Activated CD4-positive, alpha-beta T cell treated with anti-CD3 and anti-CD28 coated beads, Interleukin-2, amount 50 U/mL, for 24 hours (primary cell): ENCODE measurements around the gene NRG3.

Experiments used
- DNase-seq, 2 donors: peaks; one replicate each; pipeline ENCODE4 v3.0.0-alpha.2; 2020; ENCODE audit warnings: low read depth in 1 of 2, low spot score in 1 of 2

Gene NRG3

DNA sequence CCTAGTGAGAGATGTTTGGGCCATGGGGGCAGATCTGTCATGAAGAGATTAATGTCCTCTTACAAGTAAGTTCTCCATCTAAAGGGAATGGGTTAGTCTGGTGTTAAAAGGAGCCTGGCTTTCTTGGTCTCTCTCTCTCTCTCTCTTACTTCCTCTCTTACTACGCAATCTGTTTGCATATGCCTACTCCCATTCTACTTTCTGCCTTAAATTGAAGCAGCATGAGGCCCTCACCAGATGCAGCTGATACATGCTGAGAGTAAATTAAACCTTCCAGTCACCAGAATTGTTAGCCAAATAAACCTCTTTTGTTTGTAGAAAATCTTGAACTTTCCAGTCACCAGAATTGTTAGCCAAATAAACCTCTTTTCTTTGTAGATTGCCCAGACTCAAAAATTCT, 884.1 kb downstream of the NRG3 start:
- no peak for DNase-seq

GRCh38 chr10:82762641-82763040, 887.6 kb downstream of the NRG3 start:
- DNase-seq: no peak

DNA sequence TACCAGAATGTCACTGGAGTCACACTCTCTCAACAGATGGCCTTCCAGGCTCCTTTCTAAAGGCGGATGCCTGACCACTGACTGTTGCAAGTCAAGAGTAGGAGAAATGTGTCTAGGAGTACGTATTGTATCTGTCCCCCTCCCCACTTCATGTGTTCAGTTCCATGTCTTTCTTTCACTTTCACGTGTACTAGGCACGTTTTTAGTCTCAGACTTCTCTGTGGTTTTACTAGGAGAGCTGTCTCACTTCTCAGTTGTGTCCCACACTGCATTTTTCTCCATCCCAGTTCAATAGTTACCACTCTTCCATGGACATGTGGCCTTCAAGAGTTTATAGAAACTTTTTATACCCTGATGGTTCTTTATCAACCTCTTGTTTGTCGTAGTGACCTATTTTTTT, 893.0 kb downstream of the NRG3 start:
- no peak for DNase-seq

- no peak for DNase-seq
Observed at GRCh38 chr10:82778908-82779307, 903.9 kb downstream of the NRG3 start.

- DNase-seq: no peak
Observed at GRCh38 chr10:82796510-82796909, 921.5 kb downstream of the NRG3 start.

- no peak for DNase-seq
Observed at GRCh38 chr10:82801289-82801688, 926.3 kb downstream of the NRG3 start.

GRCh38 chr10:82811621-82812020, 936.6 kb downstream of the NRG3 start:
- no peak for DNase-seq

- no peak for DNase-seq
Observed at GRCh38 chr10:82813856-82814255, 938.9 kb downstream of the NRG3 start.

GRCh38 chr10:82814635-82815034, 939.6 kb downstream of the NRG3 start:
- DNase-seq: no peak

DNA sequence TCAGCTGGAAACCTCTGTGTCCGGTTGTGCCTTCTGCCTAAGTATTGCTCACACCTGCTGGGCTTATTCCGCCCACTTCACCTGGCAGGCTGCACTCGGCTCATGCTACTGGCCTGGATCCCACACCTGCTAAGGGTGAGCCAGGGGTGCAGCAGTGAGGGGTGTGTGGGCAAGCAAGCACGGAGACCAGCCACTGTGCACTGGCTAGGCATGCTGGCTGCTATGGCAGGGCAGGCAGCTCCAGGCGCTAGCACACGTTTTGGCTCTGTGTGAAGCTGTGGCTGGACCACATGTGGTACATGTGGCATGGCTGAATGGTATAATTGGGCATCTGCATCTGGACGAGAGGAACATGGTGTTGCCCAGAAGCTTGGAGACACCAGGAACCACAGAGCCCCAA, 940.7 kb downstream of the NRG3 start:
- DNase-seq: no peak

- DNase-seq: no peak
Observed at GRCh38 chr10:82817676-82818422, 942.9 kb downstream of the NRG3 start.

- DNase-seq: no peak
Observed at GRCh38 chr10:82821043-82821442, 946.0 kb downstream of the NRG3 start.

- DNase-seq: no peak
Observed at GRCh38 chr10:82826132-82826531, 951.1 kb downstream of the NRG3 start.

GRCh38 chr10:82827901-82828300, 952.9 kb downstream of the NRG3 start:
- DNase-seq: no peak

DNA sequence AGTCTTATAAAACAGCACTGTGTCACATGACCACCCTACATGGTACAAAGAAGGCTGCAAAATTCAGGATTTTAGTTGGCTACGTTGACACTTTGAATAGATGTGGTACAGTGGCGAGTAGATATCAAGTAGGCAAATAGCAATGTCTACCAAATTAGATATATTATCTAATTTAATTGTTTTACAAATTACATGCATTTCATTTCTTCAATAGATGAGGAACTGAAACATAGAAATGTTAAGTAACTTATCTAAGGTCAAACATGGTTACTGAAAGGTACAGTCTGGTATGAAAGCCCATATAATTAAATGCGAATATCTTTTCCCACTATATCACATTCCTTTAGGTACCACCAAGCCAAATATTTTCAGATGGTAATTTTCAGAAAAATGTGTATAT, 972.2 kb downstream of the NRG3 start:
- no peak for DNase-seq

DNA sequence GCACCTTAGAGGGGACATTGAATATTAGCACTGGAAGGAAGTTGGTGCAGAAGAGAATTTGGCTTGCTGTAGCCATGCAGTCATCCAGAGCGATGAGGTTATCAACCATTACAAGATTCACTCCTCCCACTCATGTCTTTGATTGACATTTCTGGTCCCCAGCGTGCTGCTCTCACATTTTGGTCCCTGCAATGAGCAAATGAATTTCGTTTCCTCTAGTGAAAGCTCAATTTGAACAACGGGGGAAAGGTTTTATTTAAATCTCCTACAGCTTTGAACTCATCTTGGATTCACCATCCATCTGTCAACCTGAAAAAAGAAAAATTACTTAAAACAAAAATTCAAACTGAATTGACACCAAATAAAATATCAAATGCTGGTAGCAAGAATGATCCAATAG, 975.2 kb downstream of the NRG3 start:
- DNase-seq: no peak

GRCh38 chr10:82856957-82857613, 982.1 kb downstream of the NRG3 start:
- no peak for DNase-seq

DNA sequence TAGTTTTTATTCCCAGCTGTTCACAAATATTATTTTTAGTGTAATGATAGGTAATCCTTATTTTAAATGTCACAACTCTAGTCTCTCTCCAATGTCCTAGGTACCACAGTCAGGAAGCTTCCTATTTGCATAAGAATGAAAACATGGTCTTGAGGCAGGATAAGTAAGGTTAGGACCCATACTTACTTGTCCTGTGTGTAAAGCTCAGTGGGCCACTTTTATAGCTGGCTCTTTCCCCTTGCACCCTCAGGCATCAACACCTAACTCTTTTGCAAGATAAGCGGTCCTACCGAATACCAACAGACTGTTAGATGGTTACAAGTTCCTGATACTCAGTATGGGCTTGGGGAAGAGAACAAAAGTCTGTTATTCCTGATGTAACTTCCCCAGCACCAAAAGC, 986.9 kb downstream of the NRG3 start:
- DNase-seq: no peak

GRCh38 chr10:82865366-82865765, 990.4 kb downstream of the NRG3 start:
- no peak for DNase-seq

DNA sequence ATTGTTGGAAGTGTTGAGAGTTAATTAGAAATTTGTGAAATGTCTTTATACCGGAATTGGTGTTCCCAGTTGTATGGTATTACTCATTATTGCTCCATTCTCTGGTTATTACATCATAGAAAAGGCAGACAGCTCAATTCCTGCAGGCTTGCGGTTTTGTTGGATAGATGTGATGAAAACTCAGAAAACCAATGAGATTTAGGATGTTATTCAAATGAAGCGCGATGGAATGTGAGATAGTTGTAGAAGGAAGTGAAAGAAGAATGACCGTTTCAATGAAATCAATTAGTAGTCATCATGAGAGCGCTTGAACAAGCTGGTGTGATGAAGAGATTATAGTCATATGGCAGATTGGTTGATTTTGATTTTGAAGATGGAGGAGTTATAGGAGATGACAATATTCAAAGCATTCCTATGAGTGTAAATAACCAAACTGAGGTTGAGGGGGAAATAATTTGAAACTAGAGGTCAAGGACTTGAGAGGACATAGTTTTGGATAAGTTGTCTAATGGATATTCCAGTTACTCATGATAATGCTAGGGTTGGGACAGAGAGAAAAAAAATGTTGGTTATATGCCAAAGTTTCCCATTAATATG, 991.5 kb downstream of the NRG3 start:
- no peak for DNase-seq

DNA sequence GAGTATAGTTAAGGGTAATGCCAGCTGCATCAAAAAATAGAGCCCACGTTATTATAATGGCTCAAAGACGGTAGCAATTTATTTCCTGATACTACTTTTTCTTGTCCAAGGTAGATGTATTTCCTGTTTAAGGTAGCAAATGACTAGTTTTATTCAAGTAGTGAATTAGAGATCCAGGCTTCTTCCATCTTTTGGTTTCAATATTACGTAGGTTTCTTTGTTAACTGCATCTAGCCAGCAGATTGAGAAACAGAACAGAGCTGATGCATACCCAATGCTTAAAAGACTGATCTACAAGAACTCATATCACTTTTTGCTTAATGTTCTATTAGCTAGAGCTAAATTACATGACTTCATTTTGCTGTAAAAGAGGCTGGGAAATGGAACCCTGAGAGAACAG, 992.1 kb downstream of the NRG3 start:
- DNase-seq: no peak

GRCh38 chr10:82874671-82875070, 999.7 kb downstream of the NRG3 start:
- no peak for DNase-seq
